Trophoblast cell (in vitro differentiated cells and primary cell): ENCODE data around the gene CAMKV.

Source experiments
- DNase-seq, 2 donors: peaks; one replicate each; pipeline ENCODE4 v3.0.0-alpha.2; 2016
- H2AFZ ChIP-seq: 2 replicates; pipeline ENCODE4 v1.6.1; 2013; ENCODE audit warnings: low read length, moderate library complexity, mild to moderate bottlenecking; ENCODE audit not compliant: insufficient read depth, poor library complexity
- H2AK5ac ChIP-seq: 2 replicates; pipeline ENCODE4 v1.6.1; 2013; ENCODE audit warnings: mild to moderate bottlenecking, low read length
- H2BK120ac ChIP-seq: 2 replicates; pipeline ENCODE4 v1.6.1; 2013; ENCODE audit warnings: low read length, mild to moderate bottlenecking, moderate library complexity; ENCODE audit not compliant: insufficient read depth, poor library complexity
- H2BK12ac ChIP-seq: 2 replicates; pipeline ENCODE4 v1.6.1; 2013; ENCODE audit warnings: mild to moderate bottlenecking, low read length, moderate library complexity
- H2BK5ac ChIP-seq: 2 replicates; pipeline ENCODE4 v1.6.1; 2013; ENCODE audit warnings: low read length, low read depth, moderate library complexity, mild to moderate bottlenecking; ENCODE audit not compliant: poor library complexity
- H3K14ac ChIP-seq: 2 replicates; pipeline ENCODE4 v1.6.1; 2013; ENCODE audit warnings: mild to moderate bottlenecking, low read length
- H3K18ac ChIP-seq: 2 replicates; pipeline ENCODE4 v1.6.1; 2013; ENCODE audit warnings: mild to moderate bottlenecking, low read length
- H3K23ac ChIP-seq: 2 replicates; pipeline ENCODE4 v1.6.1; 2013; ENCODE audit warnings: low read length
- H3K27ac ChIP-seq: 2 replicates; pipeline ENCODE4 v1.5.1; 2013; ENCODE audit warnings: low read depth, mild to moderate bottlenecking, inconsistent platforms, low read length, moderate library complexity
- H3K27me3 ChIP-seq: 2 replicates; pipeline ENCODE4 v1.6.1; 2013; ENCODE audit warnings: inconsistent platforms, mild to moderate bottlenecking, low read length, moderate library complexity; ENCODE audit not compliant: insufficient read depth
- H3K36me3 ChIP-seq, 2 experiments: 1 replicate in 1 of 2; 2 replicates in 1 of 2; pipeline ENCODE4 v1.6.1; 2013; ENCODE audit warnings: low read length in 2 of 2, mild to moderate bottlenecking in 2 of 2, moderate library complexity in 1 of 2; ENCODE audit not compliant: insufficient read depth in 2 of 2, control insufficient read depth in 1 of 2
- H3K4ac ChIP-seq: 2 replicates; pipeline ENCODE4 v1.6.1; 2013; ENCODE audit warnings: low read depth, mild to moderate bottlenecking, low read length, moderate library complexity
- H3K4me1 ChIP-seq, 2 experiments: 1 replicate in 1 of 2; 2 replicates in 1 of 2; pipeline ENCODE4 v1.6.1; 2013; ENCODE audit warnings: low read length in 2 of 2, mild to moderate bottlenecking in 2 of 2, moderate library complexity in 1 of 2; ENCODE audit not compliant: insufficient read depth in 2 of 2, control insufficient read depth in 1 of 2
- H3K4me2 ChIP-seq: 2 replicates; pipeline ENCODE4 v1.6.1; 2013; ENCODE audit warnings: inconsistent platforms, mild to moderate bottlenecking, low read length, moderate library complexity
- H3K4me3 ChIP-seq: 2 replicates; pipeline ENCODE4 v1.5.1; 2013; ENCODE audit warnings: mild to moderate bottlenecking, low read depth, low read length, inconsistent platforms
- H3K79me1 ChIP-seq: one replicate; pipeline ENCODE4 v1.6.1; 2013; ENCODE audit warnings: low read length
- H3K79me2 ChIP-seq: 2 replicates; pipeline ENCODE4 v1.6.1; 2013; ENCODE audit warnings: low read length, mild to moderate bottlenecking; ENCODE audit not compliant: control insufficient read depth, insufficient read depth, poor library complexity
- H3K9ac ChIP-seq: 2 replicates; pipeline ENCODE4 v1.6.1; 2013; ENCODE audit warnings: mild to moderate bottlenecking, low read length
- H3K9me3 ChIP-seq: 2 replicates; pipeline ENCODE4 v1.6.1; 2013; ENCODE audit warnings: low read depth, mild to moderate bottlenecking, control low read depth, inconsistent platforms, low read length; ENCODE audit not compliant: insufficient read depth
- H4K12ac ChIP-seq: 2 replicates; pipeline ENCODE4 v1.6.1; 2013; ENCODE audit warnings: low read depth, mild to moderate bottlenecking, low read length, moderate library complexity
- H4K8ac ChIP-seq: 2 replicates; pipeline ENCODE4 v1.6.1; 2013; ENCODE audit warnings: low read depth, mild to moderate bottlenecking, low read length, moderate library complexity
- H4K91ac ChIP-seq: one replicate; pipeline ENCODE4 v1.6.1; 2013; ENCODE audit warnings: low read depth, mild to moderate bottlenecking, low read length, moderate library complexity
- WGBS: extraction: QIAGEN DNeasy Blood & Tissue Kit; methylation state at CpG from one replicate; pipeline ENCODE4 v1.1.7; 2013; ENCODE audit warnings: missing lambda C conversion rate; ENCODE audit not compliant: insufficient read length, insufficient coverage; ENCODE audit errors: extremely low coverage; 5-methylcytosine and 5-hydroxymethylcytosine counted together

The CAMKV gene

DNA sequence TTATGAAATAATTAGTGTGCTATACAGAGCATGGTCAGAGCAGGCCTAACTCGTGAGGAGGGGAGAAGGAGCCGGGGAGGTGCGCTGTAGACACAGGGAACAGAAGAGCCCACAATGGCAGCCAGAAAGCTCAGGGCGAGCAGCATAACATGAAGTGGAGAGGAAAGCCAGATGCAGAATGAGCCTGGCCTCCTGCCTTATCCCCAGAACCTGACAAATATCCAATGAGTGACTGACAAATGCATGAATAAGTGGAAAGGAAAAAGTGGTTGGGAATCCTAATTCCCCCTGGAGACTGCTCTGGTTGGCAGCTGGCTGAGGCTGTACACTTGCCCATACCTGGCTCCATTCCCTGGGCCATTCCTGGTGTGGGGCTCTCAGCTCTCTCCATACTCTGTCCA lies 43.2 kb upstream of the CAMKV start:
- H3K27ac ChIP-seq, result no peak overlapping the region
- no CpG with 5 or more reads among the region's 4 CpGs for WGBS
- H2AFZ ChIP-seq, result no peak overlapping the region
- no peak overlapping the region for H4K12ac ChIP-seq
- no peak for DNase-seq
- no peaks in the 10 kb centered on the region for H3K27me3 ChIP-seq
- no peak overlapping the region for H3K4me2 ChIP-seq
- no peak overlapping the region for H4K91ac ChIP-seq
- no peaks in the 10 kb centered on the region for H3K9me3 ChIP-seq
- H3K18ac ChIP-seq, result no peak overlapping the region
- no peak overlapping the region for H2BK12ac ChIP-seq
- no peak overlapping the region for H3K4me3 ChIP-seq
- H3K36me3 ChIP-seq, result peaks cover 12 to 23% of the 10 kb centered on the region in 2 experiments
- H2BK120ac ChIP-seq, result no peak overlapping the region
- no peak overlapping the region for H4K8ac ChIP-seq
- no peaks in the 10 kb centered on the region for H3K4me1 ChIP-seq
- H3K23ac ChIP-seq, result no peak overlapping the region
- no peak overlapping the region for H3K14ac ChIP-seq
- no peak overlapping the region for H3K4ac ChIP-seq
- H2AK5ac ChIP-seq, result no peak overlapping the region
- no peaks in the 10 kb centered on the region for H3K79me2 ChIP-seq
- no peak overlapping the region for H2BK5ac ChIP-seq
- no peak overlapping the region for H3K9ac ChIP-seq
- no peaks in the 10 kb centered on the region for H3K79me1 ChIP-seq

DNA sequence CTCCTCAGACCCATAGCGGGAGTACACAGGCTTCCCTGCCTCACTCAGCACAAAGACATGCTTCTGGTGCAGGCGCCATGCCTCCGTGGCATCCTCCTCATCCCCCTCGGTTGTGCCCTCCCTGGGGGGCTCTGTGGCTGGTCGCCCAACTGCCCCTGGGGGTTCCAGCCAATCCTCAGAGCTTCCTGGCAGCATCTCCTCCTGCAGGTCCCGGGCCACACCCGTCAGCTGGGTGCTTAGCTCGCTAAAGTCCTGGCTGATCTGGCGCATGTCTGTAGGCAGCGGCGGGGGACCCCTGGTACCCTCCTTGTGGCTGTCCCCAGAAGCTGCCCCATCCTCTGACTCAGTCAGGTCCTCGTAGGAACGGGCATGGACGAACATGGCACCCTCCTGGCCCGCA lies 41.9 kb upstream of the CAMKV start:
- no CpG with 5 or more reads among the region's 15 CpGs for WGBS
- H2BK12ac ChIP-seq, result no peak overlapping the region
- no peak for DNase-seq

DNA sequence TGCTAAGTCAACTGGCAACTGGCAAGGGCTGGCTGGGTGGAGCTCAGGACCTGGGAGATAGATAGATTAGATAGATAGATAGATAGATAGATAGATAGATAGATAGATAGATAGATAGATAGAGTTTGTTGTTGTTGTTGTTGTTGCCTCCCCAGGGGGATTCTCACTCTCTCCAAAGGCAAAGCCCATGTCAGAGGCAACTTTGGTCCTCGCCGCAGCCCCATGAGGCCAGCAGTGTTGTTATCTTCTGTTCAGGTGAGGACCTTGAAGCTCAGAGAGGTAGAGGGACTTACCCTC lies 41.4 kb upstream of the CAMKV start:
- no peaks in the 10 kb centered on the region for H3K79me1 ChIP-seq
- H2AFZ ChIP-seq, result no peak overlapping the region
- no peak overlapping the region for H3K9ac ChIP-seq
- H3K79me2 ChIP-seq, result no peaks in the 10 kb centered on the region
- no peak overlapping the region for H3K18ac ChIP-seq
- no peak for DNase-seq
- H4K12ac ChIP-seq, result no peak overlapping the region
- H4K8ac ChIP-seq, result no peak overlapping the region
- no peak overlapping the region for H2BK120ac ChIP-seq
- H3K9me3 ChIP-seq, result no peaks in the 10 kb centered on the region
- H3K27ac ChIP-seq, result no peak overlapping the region
- no peak overlapping the region for H3K4me2 ChIP-seq
- H3K4me1 ChIP-seq, result no peaks in the 10 kb centered on the region
- no peak overlapping the region for H3K23ac ChIP-seq
- H3K4me3 ChIP-seq, result no peak overlapping the region
- no peak overlapping the region for H2BK5ac ChIP-seq
- peaks cover 12 to 23% of the 10 kb centered on the region in 2 experiments for H3K36me3 ChIP-seq
- WGBS, result no CpG with 5 or more reads among the region's 2 CpGs
- H3K14ac ChIP-seq, result no peak overlapping the region
- H2AK5ac ChIP-seq, result no peak overlapping the region
- H2BK12ac ChIP-seq, result no peak overlapping the region
- H3K4ac ChIP-seq, result no peak overlapping the region
- no peak overlapping the region for H4K91ac ChIP-seq
- no peaks in the 10 kb centered on the region for H3K27me3 ChIP-seq

More for the DNA sequence above, 41.9 kb upstream of the CAMKV start:
- no peak overlapping the region for H3K18ac ChIP-seq
- no peak overlapping the region for H2BK120ac ChIP-seq
- no peak overlapping the region for H2AFZ ChIP-seq
- no peak overlapping the region for H3K27ac ChIP-seq
- H3K14ac ChIP-seq, result no peak overlapping the region
- H3K79me1 ChIP-seq, result no peaks in the 10 kb centered on the region
- no peak overlapping the region for H4K12ac ChIP-seq
- H3K4me1 ChIP-seq, result no peaks in the 10 kb centered on the region
- no peak overlapping the region for H3K9ac ChIP-seq
- H3K4me2 ChIP-seq, result no peak overlapping the region
- no peaks in the 10 kb centered on the region for H3K79me2 ChIP-seq
- H3K23ac ChIP-seq, result no peak overlapping the region
- no peak overlapping the region for H2AK5ac ChIP-seq
- no peak overlapping the region for H4K8ac ChIP-seq
- H3K36me3 ChIP-seq, result peaks cover 12 to 23% of the 10 kb centered on the region in 2 experiments
- H3K4me3 ChIP-seq, result no peak overlapping the region
- no peak overlapping the region for H3K4ac ChIP-seq
- no peak overlapping the region for H2BK5ac ChIP-seq
- no peak overlapping the region for H4K91ac ChIP-seq
- H3K27me3 ChIP-seq, result no peaks in the 10 kb centered on the region
- H3K9me3 ChIP-seq, result no peaks in the 10 kb centered on the region

DNA sequence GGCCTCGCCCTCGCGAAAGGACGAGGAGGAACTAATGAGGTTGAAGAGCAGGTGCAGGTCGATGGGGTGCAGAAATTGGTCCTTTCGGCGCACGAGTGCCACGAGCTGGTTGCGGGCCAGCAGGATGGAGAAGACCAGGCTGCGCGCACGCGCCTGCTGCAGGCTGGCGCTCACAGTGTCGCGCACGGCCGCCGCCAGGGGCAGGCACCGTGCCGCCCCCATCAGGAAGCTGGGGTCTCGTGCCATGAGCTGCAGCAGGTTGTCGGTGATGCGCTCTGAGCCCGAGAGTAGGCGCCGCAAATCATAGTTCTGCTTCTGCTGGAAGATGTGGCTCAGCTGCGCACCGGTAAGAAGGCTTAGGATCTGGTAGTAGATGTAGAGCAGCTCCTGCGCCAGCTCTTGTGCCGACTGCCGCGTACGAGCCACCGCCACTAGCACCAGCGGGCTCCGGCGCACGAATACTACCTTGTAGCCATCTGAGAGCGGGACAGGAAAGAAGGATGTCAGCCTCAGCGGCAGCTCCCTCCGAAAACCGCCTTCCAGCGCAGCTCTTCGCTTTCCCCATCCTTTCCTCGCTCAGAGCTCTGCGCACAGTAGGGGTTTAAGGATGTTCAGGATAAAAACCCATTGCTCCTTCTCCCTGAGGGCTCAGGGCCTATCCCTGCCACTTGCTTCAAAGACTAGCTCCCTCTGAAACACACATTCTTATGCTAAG lies 40.9 kb upstream of the CAMKV start:
- no peak overlapping the region for H2BK5ac ChIP-seq
- H3K79me1 ChIP-seq, result no peaks in the 10 kb centered on the region
- no peak overlapping the region for H3K14ac ChIP-seq
- H4K8ac ChIP-seq, result no peak overlapping the region
- H2AK5ac ChIP-seq, result no peak overlapping the region
- no peak overlapping the region for H3K27ac ChIP-seq
- no peak overlapping the region for H2BK12ac ChIP-seq
- no peak overlapping the region for H3K4me3 ChIP-seq
- WGBS, result no CpG with 5 or more reads among the region's 48 CpGs
- H4K91ac ChIP-seq, result no peak overlapping the region
- peaks cover 12 to 23% of the 10 kb centered on the region in 2 experiments for H3K36me3 ChIP-seq
- H4K12ac ChIP-seq, result no peak overlapping the region
- no peaks in the 10 kb centered on the region for H3K27me3 ChIP-seq
- H3K23ac ChIP-seq, result no peak overlapping the region
- H2BK120ac ChIP-seq, result no peak overlapping the region
- H3K4me1 ChIP-seq, result peaks cover 0 to 2% of the 10 kb centered on the region in 2 experiments
- H2AFZ ChIP-seq, result no peak overlapping the region
- H3K79me2 ChIP-seq, result no peaks in the 10 kb centered on the region
- H3K18ac ChIP-seq, result no peak overlapping the region
- H3K9ac ChIP-seq, result no peak overlapping the region
- no peaks in the 10 kb centered on the region for H3K9me3 ChIP-seq
- DNase-seq, result no peak
- no peak overlapping the region for H3K4me2 ChIP-seq
- no peak overlapping the region for H3K4ac ChIP-seq
